Measurements from ENCODE around the gene ZBTB20. TPM values are rescaled to one million over a fixed set of nuclear protein-coding genes. Genes with fewer than 3 reads are reported as not detected.
A peak's percentile ranks its signal among the peaks of the same experiment; 100 is the strongest.

Gene ZBTB20
- total and polyA plus RNA-seq, 12 donors, result 2.8 to 167 (median 108) TPM

DNA sequence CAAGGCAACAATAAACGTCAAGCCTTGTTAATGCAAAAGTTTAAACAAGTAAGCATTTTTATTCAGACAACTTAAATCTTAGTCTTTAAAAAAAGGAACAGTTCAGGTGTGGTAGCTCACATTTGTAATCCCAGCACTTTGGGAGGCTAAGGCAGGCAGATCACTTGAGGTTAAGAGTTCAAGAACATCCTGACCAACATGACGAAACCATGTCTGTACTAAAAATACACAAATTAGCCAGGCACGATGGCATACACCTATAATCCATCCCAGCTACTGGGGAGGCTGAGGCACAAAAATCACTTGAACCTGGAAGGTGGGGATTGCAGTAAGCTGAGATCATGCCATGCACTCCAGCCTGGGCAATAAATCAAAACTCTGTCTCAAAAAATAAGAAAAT lies 19.9 kb downstream of the ZBTB20 start:
- intact Hi-C loops (cut with DNase I), result no loop called here
- no peaks in the 10 kb centered on the region for H3K27me3 ChIP-seq
- H3K4me3 ChIP-seq, result no peak overlapping the region
- H3K36me3 ChIP-seq (replicated peaks in 1 of 2), result no peaks in the 10 kb centered on the region
- no peak for DNase-seq
- no peak overlapping the region for H3K27ac ChIP-seq
- H3K4me1 ChIP-seq (replicated peaks in 1 of 2), result peaks cover 4 to 11% of the 10 kb centered on the region in 2 donors
- no peaks in the 10 kb centered on the region for H3K9me3 ChIP-seq (replicated peaks in 1 of 3)
- WGBS, 4 donors, result 35 to 44% (median 40%) methylated on average over 3 of the region's 3 CpGs
- TF ChIP-seq, protein P1, sequence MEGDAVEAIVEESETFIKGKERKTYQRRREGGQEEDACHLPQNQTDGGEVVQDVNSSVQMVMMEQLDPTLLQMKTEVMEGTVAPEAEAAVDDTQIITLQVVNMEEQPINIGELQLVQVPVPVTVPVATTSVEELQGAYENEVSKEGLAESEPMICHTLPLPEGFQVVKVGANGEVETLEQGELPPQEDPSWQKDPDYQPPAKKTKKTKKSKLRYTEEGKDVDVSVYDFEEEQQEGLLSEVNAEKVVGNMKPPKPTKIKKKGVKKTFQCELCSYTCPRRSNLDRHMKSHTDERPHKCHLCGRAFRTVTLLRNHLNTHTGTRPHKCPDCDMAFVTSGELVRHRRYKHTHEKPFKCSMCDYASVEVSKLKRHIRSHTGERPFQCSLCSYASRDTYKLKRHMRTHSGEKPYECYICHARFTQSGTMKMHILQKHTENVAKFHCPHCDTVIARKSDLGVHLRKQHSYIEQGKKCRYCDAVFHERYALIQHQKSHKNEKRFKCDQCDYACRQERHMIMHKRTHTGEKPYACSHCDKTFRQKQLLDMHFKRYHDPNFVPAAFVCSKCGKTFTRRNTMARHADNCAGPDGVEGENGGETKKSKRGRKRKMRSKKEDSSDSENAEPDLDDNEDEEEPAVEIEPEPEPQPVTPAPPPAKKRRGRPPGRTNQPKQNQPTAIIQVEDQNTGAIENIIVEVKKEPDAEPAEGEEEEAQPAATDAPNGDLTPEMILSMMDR (IDR thresholded peaks at IDR 0.05), result no peak
- no peak for TF ChIP-seq POLR2A (IDR thresholded peaks at IDR 0.05)

DNA sequence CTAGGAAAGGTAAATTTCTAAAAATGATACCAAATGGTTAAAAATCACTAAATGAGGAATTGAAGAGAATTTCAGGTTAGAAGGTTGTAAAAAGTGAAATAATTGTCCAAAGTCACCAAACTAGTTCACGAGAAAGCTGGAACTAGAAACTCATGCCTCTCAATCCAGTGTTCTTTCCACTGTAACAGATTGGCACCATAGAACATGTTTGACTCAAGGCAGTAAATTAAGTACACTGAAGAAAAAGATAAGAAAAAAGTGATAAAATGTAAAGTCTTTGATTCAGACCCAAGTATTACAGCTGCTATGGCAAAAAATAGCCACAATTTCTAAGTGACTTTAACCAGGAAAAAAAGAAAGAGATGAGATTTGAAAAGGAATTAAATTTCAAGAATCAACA lies 26.5 kb downstream of the ZBTB20 start:
- WGBS, 4 donors, result 41 to 53% (median 45%) methylated on average over 1 of the region's 1 CpG
- no peak for TF ChIP-seq POLR2A (IDR thresholded peaks at IDR 0.05)
- TF ChIP-seq, protein P1 (IDR thresholded peaks at IDR 0.05), result no peak
- no peaks in the 10 kb centered on the region for H3K9me3 ChIP-seq (replicated peaks in 1 of 3)
- no peak for DNase-seq
- H3K36me3 ChIP-seq (replicated peaks in 1 of 2), result no peaks in the 10 kb centered on the region
- no peaks in the 10 kb centered on the region for H3K27me3 ChIP-seq
- H3K4me1 ChIP-seq (replicated peaks in 1 of 2), result peaks cover 0 to 6% of the 10 kb centered on the region in 2 donors
- no peak overlapping the region for H3K4me3 ChIP-seq
- peak overlapping the region in 1 of 5 donors; percentile 22 for H3K27ac ChIP-seq
- intact Hi-C loops (cut with DNase I), result no loop called here

DNA sequence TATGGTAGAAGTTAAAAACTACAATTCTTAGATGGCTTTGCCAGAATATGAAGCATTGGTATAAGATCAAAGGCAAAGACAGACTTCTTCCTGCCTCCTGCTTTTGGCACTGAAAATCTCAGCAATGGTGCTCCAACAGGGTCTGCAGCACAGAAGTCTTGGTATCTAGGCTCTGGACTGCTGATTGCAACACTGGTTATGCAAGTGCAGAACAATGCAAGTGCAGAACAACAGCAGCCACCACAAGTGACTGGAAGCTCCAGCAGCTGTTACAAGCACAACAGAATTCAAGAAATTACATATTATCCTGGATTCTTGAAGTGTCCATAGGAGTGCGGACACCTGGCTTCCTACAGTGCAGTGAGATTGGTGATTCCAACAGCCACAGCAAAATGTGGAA lies 33.7 kb downstream of the ZBTB20 start:
- H3K27me3 ChIP-seq, result no peaks in the 10 kb centered on the region
- TF ChIP-seq, protein P1 (IDR thresholded peaks at IDR 0.05), result no peak
- no peak for TF ChIP-seq POLR2A (IDR thresholded peaks at IDR 0.05)
- peak in 1 of 7 donors; percentile 14 for DNase-seq
- WGBS, 4 donors, result 91 to 100% (median 100%) methylated on average over 1 of the region's 1 CpG
- H3K36me3 ChIP-seq (replicated peaks in 1 of 2), result no peaks in the 10 kb centered on the region
- H3K4me1 ChIP-seq (replicated peaks in 1 of 2), result no peaks in the 10 kb centered on the region
- intact Hi-C loops (cut with DNase I), result no loop called here
- H3K4me3 ChIP-seq, result no peak overlapping the region
- H3K9me3 ChIP-seq (replicated peaks in 1 of 3), result no peaks in the 10 kb centered on the region
- no peak overlapping the region for H3K27ac ChIP-seq

DNA sequence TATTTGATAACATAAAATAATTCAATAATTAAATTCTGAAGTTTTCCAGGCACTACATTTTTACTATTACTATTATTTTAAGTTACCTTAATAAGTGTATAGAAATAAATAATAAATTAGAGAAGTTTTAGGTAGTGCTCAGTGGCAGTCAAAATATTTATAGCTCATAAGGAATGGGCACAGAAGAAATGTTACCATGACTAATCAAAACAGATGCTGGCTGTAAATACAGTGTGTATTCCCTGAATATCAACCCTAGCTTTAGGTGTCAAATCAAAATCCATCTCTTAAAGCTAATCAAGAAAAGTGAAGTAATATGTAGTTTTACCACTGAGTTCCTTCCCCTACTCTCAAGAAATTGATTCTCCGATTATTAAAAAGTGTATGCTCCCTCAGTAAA lies 35.5 kb downstream of the ZBTB20 start:
- no peak overlapping the region for H3K27ac ChIP-seq
- no peak for TF ChIP-seq POLR2A (IDR thresholded peaks at IDR 0.05)
- TF ChIP-seq, protein P1 (IDR thresholded peaks at IDR 0.05), result no peak
- H3K27me3 ChIP-seq, result no peaks in the 10 kb centered on the region
- DNase-seq, result no peak
- no peaks in the 10 kb centered on the region for H3K4me1 ChIP-seq (replicated peaks in 1 of 2)
- intact Hi-C loops (cut with DNase I), result no loop called here
- no peaks in the 10 kb centered on the region for H3K36me3 ChIP-seq (replicated peaks in 1 of 2)
- H3K9me3 ChIP-seq (replicated peaks in 1 of 3), result no peaks in the 10 kb centered on the region
- 93 to 100% (median 97%) methylated on average over 1 of the region's 1 CpG for WGBS, 4 donors
- H3K4me3 ChIP-seq, result no peak overlapping the region
